Measurements from ENCODE around the gene SIAH3. TPM values are rescaled to one million over a fixed set of nuclear protein-coding genes. Genes with fewer than 3 reads are reported as not detected.

The SIAH3 gene
- total RNA-seq, 1 experiment from 2014 or later, result 0.07 TPM

DNA sequence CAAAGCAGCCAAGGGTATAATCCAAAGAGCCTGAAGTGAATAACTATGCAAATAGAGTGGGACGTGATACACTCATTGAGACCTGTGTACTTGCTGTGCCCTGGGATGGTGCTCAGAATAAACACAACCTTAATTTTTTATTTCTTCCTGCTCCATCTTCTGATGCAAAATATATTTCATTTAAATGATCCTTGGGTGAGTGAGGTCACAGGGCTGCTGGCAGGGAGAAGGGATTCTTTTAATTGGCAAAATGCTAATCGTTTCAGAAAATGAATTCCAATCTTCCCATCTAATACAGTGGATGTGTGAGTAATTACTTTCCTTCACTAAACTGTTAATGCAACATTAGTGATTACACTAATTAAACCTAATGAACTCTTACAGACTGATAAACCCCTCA, 63.5 kb downstream of the SIAH3 start:
- DNase-seq, result no peak
- H3K36me3 ChIP-seq (replicated peaks; ENCODE audit: control insufficient read depth, insufficient read depth, low read length), result no peaks in the 10 kb centered on the region
- no peak overlapping the region for H3K4me3 ChIP-seq (ENCODE audit: insufficient read depth, low read depth, low read length)
- H3K27me3 ChIP-seq (ENCODE audit: control insufficient read depth, insufficient read depth, low read length), result no peaks in the 10 kb centered on the region; the same call in 1 of the 2 replicates

DNA sequence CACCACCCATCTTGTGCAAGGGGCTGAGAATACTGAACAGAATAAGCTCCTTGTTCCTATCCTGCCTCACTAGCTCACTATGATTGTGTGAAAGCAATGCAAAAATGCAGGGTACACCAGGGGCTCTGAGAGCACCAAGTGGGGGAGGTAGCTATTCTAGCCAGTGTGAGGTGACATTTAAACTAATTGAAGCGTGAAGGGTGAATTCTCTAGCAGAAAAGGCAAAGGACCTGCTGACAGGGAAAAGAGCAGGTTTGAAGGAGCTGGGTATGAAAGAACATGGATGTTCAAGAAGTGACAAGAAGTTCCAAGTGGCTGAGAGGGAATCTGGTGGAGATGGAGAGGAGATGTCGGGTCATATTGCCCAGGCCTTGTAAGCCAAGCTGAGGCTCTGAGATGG, 64.2 kb downstream of the SIAH3 start:
- no peaks in the 10 kb centered on the region; the same call in 1 of the 2 replicates for H3K27me3 ChIP-seq (ENCODE audit: control insufficient read depth, insufficient read depth, low read length)
- no peaks in the 10 kb centered on the region for H3K36me3 ChIP-seq (replicated peaks; ENCODE audit: control insufficient read depth, insufficient read depth, low read length)
- H3K4me3 ChIP-seq (ENCODE audit: insufficient read depth, low read depth, low read length), result no peak overlapping the region
- DNase-seq, result no peak

DNA sequence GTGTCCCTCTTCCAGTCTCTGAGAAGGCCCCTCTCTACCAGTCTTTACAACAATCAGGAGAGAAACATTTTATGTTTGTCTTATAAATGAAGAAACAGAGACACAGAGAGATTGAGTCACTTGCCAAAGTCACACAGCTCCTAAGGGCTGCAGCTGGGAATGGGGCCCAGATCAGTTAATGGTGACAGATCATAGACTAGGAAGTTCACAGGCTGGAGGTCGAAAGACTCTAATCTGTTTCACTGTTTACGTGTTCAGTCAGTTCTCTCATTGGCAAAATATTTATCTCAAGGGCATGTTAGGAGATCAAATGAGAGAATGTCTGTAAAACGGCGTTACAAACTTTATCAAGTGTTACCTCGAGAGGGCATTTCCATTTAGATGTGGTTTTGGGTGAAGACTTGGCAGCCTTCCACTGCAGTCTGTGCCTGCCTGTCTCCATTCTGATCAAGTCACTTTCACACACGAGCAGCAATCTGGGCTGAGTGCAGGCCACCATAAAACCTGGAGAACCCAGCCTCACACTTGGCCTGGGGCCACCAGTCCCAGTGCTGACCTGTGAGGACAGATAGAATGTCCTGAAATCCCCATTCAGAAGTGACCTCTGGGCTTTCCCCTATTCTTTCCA, 65.1 kb downstream of the SIAH3 start:
- no peaks in the 10 kb centered on the region for H3K27me3 ChIP-seq (ENCODE audit: control insufficient read depth, insufficient read depth, low read length)
- no peak overlapping the region for H3K4me3 ChIP-seq (ENCODE audit: insufficient read depth, low read depth, low read length)
- no peaks in the 10 kb centered on the region for H3K36me3 ChIP-seq (replicated peaks; ENCODE audit: control insufficient read depth, insufficient read depth, low read length)
- DNase-seq, result no peak

DNA sequence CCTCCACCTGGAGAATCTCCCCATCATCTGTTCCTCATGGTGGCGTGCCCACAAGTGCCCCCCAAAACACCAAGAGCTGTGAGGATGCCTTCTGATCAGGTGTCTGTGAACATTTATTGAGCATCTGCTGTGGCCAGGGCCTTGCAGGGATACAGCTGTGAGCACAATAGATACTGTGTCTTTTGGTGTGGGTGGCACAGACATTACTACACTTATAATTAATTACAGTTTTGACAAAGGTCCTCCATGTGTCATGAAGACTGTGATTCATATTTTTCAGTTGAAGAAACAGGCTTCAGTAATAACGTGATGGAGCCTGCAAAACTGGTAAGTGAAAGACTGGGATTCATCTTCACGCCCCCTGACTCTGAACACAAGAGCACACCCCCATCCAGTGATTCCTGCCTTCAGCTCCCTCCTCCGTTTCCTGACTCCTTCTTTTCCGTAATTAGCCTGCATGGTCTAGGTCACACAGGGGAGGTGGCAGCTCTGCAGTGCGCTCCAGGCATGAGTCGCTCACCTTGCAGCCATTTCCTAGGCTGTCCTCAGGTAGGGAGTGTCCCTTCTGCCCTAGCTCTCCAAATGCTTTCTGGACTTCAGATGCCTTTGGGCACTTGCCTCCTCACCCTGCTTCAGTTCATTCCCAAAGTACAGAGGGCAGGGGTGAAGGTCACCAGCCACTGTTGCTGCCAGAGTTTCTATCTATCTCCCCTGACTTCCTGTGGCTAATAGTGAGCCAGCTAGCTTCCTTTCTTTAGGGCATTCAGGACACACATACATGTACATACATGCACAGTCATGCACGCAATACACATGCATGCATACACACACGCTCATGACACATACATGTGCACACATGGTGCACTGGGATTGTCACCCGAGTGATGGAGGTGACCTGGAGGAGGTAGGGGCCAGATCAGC, 66.5 kb downstream of the SIAH3 start:
- H3K27me3 ChIP-seq (ENCODE audit: control insufficient read depth, insufficient read depth, low read length), result no peaks in the 10 kb centered on the region
- no peak overlapping the region for H3K4me3 ChIP-seq (ENCODE audit: insufficient read depth, low read depth, low read length)
- H3K36me3 ChIP-seq (replicated peaks; ENCODE audit: control insufficient read depth, insufficient read depth, low read length), result no peaks in the 10 kb centered on the region
- no peak for DNase-seq

DNA sequence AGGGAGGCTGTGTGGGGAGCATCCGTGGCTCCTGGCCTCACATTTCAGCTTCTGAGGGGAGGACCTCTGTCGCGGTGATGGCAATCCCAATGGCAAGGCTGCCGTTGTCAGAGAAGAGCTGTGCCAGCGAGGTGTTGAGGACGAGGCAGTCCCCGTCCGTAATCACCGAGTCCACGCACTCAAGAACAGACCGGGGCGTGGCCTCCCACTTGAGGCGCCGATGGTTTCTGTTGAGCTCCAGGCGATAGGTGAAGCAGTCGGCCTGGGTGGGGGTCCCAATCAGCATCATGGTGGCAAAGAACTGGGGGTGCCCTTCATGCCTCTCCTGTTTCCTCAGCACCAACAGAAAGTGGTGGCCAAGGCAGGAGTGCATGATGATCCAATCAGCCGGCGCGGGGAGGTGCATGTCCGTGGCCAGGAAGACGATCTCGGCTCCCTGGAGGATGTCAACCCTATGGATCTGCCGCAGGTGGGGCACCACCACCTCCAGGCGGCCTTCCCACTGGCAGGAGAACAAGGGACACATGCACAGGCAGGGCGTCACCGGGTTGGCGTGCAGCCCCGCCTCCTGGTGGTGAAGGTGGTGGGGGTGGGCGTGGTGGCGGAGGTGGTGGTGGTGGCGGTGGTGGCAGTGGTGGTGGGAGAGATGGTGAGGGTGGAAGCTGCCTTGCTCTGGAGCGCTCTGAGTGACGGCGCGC, 68.1 kb downstream of the SIAH3 start:
- no peak for DNase-seq
- H3K36me3 ChIP-seq (replicated peaks; ENCODE audit: control insufficient read depth, insufficient read depth, low read length), result no peaks in the 10 kb centered on the region
- H3K27me3 ChIP-seq (ENCODE audit: control insufficient read depth, insufficient read depth, low read length), result no peaks in the 10 kb centered on the region
- H3K4me3 ChIP-seq (ENCODE audit: insufficient read depth, low read depth, low read length), result no peak overlapping the region

DNA sequence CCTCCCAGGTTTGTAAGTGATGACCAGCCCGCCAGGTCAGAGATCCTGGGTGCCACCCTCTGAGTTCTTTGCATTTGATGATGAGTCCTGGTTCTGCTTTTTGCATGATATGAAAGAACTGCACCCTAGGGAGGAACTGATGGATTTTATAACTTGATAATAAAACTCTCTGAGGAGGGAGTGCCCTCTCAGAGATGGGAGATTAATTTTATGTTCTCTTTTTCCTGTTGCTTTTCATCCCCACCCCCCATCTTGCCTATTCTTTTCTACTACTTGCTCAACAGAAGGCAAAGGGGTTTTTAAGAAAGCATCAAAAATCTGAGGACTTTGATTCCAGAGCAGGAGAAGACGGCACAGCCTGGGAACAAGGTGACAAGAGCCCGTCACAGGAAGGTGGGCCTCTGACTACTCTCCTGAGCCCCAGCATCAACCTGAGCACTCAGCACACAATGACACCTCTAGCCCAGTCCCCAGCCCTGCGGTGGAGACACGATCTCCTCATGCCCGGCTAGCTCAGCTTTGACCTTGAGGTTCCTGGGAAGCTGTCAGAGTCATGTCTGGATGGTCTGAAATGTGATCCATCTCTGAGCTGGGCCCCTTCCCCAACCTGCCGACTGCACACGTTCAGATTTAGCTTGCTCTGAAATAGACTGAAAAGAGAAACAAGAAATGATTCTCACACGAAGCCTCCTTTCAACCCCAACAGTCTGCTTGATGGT, 69.1 kb downstream of the SIAH3 start:
- DNase-seq, result no peak
- Histone ChIP-seq H3K36me3 (replicated peaks; ENCODE audit: control insufficient read depth, insufficient read depth, low read length) (no peaks in the 10 kb centered on the region), H3K4me3 (ENCODE audit: insufficient read depth, low read depth, low read length) (no peak overlapping the region), H3K27me3 (ENCODE audit: control insufficient read depth, insufficient read depth, low read length) (no peaks in the 10 kb centered on the region)

DNA sequence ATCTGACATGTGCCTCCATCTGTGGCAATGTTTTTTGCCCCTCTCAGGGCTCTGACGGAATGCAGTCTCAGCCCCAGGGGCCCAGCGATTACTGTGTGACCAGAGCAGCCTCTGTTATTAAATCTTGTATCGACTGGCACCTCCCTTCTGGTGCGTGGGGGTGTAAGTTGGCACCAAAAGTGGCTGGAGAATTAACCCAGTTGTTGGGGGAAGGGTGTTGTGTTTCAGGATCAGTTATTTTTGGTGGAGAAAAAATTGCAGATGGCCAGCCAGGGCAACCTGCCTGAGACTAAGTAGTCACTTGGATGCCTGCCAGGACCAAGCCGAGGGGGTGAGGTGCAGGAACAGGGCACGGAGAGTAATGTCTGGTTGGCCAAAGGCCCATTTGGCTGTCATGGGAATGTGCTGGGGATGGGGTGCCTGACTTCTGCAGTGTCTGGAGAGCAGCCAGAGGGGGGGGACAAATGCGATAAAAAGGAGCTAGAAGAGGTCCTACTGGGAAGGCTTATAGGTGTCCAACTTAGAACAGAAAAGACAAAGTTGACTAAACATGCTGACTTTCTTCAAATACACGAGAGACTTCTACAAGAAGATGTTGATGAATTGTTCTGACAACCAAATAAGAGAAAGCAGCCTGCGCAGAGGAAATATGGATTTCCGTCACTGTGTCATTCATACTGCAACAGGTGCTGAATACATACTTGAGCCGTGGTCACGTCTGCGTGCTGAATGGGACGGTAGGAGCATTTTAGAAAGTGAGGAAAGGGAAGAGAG, 69.8 kb downstream of the SIAH3 start:
- Histone ChIP-seq H3K4me3 (ENCODE audit: insufficient read depth, low read depth, low read length) (no peak overlapping the region), H3K27me3 (ENCODE audit: control insufficient read depth, insufficient read depth, low read length) (no peaks in the 10 kb centered on the region), H3K36me3 (replicated peaks; ENCODE audit: control insufficient read depth, insufficient read depth, low read length) (no peaks in the 10 kb centered on the region)
- no peak for DNase-seq

DNA sequence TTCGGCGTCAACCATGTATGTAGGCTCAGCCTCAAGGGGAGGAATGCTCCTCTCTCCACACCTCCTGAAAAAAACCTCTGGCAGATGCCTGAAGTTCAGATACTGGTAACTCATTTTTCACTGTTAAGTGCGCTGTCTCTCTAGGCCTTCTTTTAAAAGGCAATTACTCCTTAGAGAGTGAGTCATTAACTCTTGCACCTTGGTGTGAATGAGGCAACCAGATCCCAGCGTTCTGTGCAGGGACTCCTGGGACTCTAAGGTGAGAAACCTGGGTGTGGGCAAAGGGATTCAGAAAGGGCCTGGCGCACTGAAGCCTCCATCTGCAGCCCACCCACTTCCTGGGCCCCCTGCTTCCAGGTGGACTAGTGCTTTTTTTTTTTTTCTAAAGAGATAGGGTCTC, 71.7 kb downstream of the SIAH3 start:
- Histone ChIP-seq H3K27me3 (ENCODE audit: control insufficient read depth, insufficient read depth, low read length) (no peaks in the 10 kb centered on the region), H3K36me3 (replicated peaks; ENCODE audit: control insufficient read depth, insufficient read depth, low read length) (no peaks in the 10 kb centered on the region), H3K4me3 (ENCODE audit: insufficient read depth, low read depth, low read length) (no peak overlapping the region)
- DNase-seq, result no peak

DNA sequence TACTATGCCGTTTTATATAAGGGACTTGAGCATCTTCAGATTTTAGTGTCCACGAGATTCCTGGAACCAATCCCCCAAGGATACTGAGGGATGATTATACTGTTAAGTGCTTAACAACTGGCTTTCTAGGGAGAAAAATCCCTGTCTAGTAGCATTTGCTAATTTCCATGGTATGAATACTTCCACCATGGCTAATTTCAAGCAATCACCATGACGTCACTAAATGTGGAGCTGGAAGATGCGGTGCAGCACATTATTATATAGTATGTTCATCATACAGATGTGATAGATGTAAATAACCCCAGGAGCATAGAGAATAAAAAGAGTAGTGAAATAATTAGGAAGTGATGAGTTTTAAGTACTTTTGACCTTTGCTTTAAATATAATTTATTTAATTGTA, 72.7 kb downstream of the SIAH3 start:
- Histone ChIP-seq H3K4me3 (ENCODE audit: insufficient read depth, low read depth, low read length) (no peak overlapping the region), H3K36me3 (replicated peaks; ENCODE audit: control insufficient read depth, insufficient read depth, low read length) (no peaks in the 10 kb centered on the region), H3K27me3 (ENCODE audit: control insufficient read depth, insufficient read depth, low read length) (no peaks in the 10 kb centered on the region)
- DNase-seq, result no peak

DNA sequence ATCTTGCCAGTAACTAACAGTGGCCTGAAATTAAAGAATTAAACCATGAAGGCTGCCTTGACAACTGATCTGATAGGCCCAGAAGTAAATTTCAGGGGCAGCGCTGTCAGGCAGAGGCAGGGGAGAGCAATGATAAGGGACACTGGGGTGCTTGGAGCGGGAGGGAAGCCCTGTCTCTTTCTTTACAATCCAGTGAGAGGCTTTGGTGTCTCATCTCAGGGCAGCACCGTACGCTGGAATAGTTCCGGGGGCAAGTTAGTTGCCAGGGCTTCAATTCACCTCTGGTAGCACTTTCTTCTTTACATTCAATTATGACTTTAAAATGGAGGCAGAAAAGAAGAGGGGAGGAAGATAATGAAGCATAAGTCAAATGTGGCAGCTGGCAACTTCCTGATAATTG, 74.8 kb downstream of the SIAH3 start:
- no peak for DNase-seq
- Histone ChIP-seq H3K27me3 (ENCODE audit: control insufficient read depth, insufficient read depth, low read length) (no peaks in the 10 kb centered on the region), H3K4me3 (ENCODE audit: insufficient read depth, low read depth, low read length) (no peak overlapping the region), H3K36me3 (replicated peaks; ENCODE audit: control insufficient read depth, insufficient read depth, low read length) (no peaks in the 10 kb centered on the region)

DNA sequence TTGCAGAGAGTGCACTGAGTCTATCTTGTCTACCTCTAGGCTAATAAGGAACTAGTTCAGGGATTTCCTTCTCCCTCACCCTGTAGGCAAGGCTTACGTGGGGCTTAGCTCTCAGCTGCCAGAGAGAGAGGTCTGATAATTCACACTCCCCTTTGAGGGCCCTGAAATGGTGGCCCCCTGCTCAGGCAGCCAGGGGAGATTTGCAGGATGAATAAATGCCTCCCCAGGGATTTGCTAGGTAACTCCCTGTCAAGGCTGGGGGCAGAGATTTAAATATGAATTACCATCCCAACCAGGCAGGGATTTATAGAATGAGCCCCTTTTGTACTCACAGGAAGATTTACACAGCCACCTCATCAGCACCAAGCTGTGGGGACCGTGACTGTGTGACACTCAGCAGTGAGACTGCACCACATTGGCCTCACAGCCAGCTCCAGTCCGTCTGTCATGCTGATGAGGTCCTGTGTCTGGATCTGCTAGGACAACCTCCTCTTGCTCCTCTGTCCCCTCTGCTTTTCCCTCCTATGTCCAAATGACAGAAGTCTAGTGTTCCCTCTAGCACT, 76.1 kb downstream of the SIAH3 start:
- Histone ChIP-seq H3K36me3 (replicated peaks; ENCODE audit: control insufficient read depth, insufficient read depth, low read length) (no peaks in the 10 kb centered on the region), H3K4me3 (ENCODE audit: insufficient read depth, low read depth, low read length) (no peak overlapping the region), H3K27me3 (ENCODE audit: control insufficient read depth, insufficient read depth, low read length) (no peaks in the 10 kb centered on the region)
- DNase-seq, result no peak

DNA sequence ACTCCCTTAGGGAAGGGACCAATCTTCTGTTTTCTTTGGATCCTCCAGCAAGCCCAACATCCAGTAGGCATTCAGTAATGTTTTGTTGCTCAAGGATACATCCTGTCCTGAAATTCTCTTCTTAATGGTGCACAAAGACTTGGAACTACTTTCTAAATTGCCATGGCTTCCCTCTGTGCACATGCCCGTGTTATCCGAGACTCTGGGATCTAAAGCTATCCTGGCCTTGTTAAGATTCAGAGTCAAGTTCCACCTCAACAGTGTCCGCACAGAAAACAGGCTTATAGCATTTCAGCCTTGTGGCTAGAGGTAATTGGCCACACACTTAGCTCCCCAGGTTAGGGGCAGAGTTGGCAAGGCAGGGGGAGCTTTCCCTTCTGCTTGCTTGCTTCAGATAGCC, 77.6 kb downstream of the SIAH3 start:
- DNase-seq, result no peak
- no peaks in the 10 kb centered on the region for H3K36me3 ChIP-seq (replicated peaks; ENCODE audit: control insufficient read depth, insufficient read depth, low read length)
- no peak overlapping the region for H3K4me3 ChIP-seq (ENCODE audit: insufficient read depth, low read depth, low read length)
- H3K27me3 ChIP-seq (ENCODE audit: control insufficient read depth, insufficient read depth, low read length), result no peaks in the 10 kb centered on the region

DNA sequence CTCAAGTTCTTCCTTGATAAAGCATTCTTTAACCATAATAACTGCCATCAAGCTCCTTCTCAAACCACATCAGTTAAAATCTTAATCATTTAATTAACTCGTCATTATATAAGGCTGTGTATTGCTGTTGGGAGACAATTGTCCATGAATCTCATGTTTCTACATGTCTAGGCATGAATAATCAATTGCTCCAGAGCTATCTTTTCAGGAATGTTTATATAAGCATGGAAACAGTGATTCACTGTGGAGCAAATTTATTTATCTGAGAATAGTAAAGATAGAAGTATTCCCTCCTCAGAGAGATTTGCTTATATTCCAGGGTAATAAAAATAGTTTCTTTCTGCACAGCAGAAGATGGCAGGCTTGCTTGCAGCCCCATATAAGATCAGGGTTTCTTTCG, 78.3 kb downstream of the SIAH3 start:
- H3K4me3 ChIP-seq (ENCODE audit: insufficient read depth, low read depth, low read length), result no peak overlapping the region
- H3K36me3 ChIP-seq (replicated peaks; ENCODE audit: control insufficient read depth, insufficient read depth, low read length), result no peaks in the 10 kb centered on the region
- DNase-seq, result no peak
- no peaks in the 10 kb centered on the region for H3K27me3 ChIP-seq (ENCODE audit: control insufficient read depth, insufficient read depth, low read length)

DNA sequence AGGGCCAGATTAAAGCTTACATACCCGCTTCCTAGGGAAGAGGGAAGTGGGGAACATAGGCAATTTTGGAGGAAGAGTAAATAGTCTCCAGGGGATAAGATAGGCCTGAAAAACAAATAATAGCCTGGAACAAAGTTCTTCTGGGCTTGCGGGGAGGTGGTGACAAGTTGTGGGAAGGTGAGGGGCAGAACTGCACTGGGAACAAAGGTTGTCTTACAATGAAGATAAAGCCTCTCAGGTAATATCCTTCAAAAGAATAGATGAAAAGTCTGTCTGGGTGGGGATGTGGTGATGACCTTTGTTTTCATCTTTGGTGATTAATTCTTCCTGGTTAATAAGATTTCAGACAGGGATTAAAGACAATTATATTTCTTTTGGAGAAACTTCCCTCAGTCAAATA, 80.7 kb downstream of the SIAH3 start:
- no peaks in the 10 kb centered on the region for H3K36me3 ChIP-seq (replicated peaks; ENCODE audit: control insufficient read depth, insufficient read depth, low read length)
- no peaks in the 10 kb centered on the region for H3K27me3 ChIP-seq (ENCODE audit: control insufficient read depth, insufficient read depth, low read length)
- H3K4me3 ChIP-seq (ENCODE audit: insufficient read depth, low read depth, low read length), result no peak overlapping the region
- DNase-seq, result no peak

Measured in H7 (cell line).